Left lung (tissue), 10 donors: Measurements from ENCODE around the gene CARS2. TPM values are rescaled to one million over a fixed set of nuclear protein-coding genes. Genes with fewer than 3 reads are reported as not detected.
"Not testable (repeated sequence)": the region's sequence is repeated elsewhere in the genome, so short reads cannot be mapped to it uniquely, and the experiment has no call there.

Experiments used
- ATAC-seq: fragments of 200-7000 bp; cut with Tn5 transposase; one replicate; pipeline ENCODE4 v1.9.1; 2020; ENCODE audit warnings: moderate library complexity
- DNase-seq, 4 donors: peaks; one replicate each; pipeline ENCODE4 v3.0.0-alpha.2; 2013 to 2020
- H3K27ac ChIP-seq, 2 donors: fragments of 200-600 bp; sonication (generic) in 1 of 2; one replicate each; pipeline versions ENCODE4 v1.5.0 to v1.8.0; 2020 to 2021
- H3K27me3 ChIP-seq, 2 donors: fragments of 200-600 bp; sonication (generic) in 1 of 2; one replicate each; pipeline versions ENCODE4 v1.5.0 to v1.8.0; 2020 to 2021
- H3K36me3 ChIP-seq, 2 donors: fragments of 200-600 bp; sonication (generic) in 1 of 2; one replicate each; pipeline versions ENCODE4 v1.5.0 to v1.8.0; 2020 to 2021
- H3K4me1 ChIP-seq, 2 donors: fragments of 200-600 bp; one replicate each; pipeline ENCODE4 v1.8.0; 2021
- H3K4me3 ChIP-seq, 2 donors: fragments of 200-600 bp; sonication (generic) in 1 of 2; one replicate each; pipeline versions ENCODE4 v1.5.0 to v1.8.0; 2020 to 2021; ENCODE audit warnings: mild to moderate bottlenecking in 1 of 2
- H3K9me3 ChIP-seq, 2 donors: fragments of 200-600 bp; sonication (generic) in 1 of 2; one replicate each; pipeline versions ENCODE4 v1.5.0 to v1.8.0; 2020 to 2021
- intact Hi-C, 2 donors: fragments of 100-400 bp; cut with DNase I; formaldehyde crosslinking; loops; one replicate each; pipeline versions ENCODE4 v1.11.2 to v1.14.2; 2022
- polyA plus RNA-seq, 6 donors: library from polyadenylated mRNA; unstranded; fragments of 120-200 nt; gene quantifications; one replicate each; pipeline ENCODE4 v1.2.1, GENCODE V29; 2013; ENCODE audit not compliant: insufficient read length in 6 of 6
- total RNA-seq, 2 donors: library from RNA; stranded (reverse); fragmentation: NEBNext Ultra II Directional; extraction: Animal tissue kit (Norgen Biotek cat#: 25700); gene quantifications; one replicate each; pipeline ENCODE4 v1.2.1, GENCODE V29; 2021
- TF ChIP-seq, protein P1 (sequence below), 2 donors: fragments of 200-600 bp; sonication (generic) in 1 of 2; IDR thresholded peaks; one replicate each; pipeline versions ENCODE4 v1.5.0 to v1.8.0; 2021; ENCODE audit warnings: antibody characterized with exemption in 2 of 2
- donor health status: DM: no; HTN: yes; CAD: no.
- donor health status: DM: no; HTN: no; CAD: no.

Gene CARS2
- total and polyA plus RNA-seq, 8 donors, result 61.9 to 79.8 (median 71.3) TPM

DNA sequence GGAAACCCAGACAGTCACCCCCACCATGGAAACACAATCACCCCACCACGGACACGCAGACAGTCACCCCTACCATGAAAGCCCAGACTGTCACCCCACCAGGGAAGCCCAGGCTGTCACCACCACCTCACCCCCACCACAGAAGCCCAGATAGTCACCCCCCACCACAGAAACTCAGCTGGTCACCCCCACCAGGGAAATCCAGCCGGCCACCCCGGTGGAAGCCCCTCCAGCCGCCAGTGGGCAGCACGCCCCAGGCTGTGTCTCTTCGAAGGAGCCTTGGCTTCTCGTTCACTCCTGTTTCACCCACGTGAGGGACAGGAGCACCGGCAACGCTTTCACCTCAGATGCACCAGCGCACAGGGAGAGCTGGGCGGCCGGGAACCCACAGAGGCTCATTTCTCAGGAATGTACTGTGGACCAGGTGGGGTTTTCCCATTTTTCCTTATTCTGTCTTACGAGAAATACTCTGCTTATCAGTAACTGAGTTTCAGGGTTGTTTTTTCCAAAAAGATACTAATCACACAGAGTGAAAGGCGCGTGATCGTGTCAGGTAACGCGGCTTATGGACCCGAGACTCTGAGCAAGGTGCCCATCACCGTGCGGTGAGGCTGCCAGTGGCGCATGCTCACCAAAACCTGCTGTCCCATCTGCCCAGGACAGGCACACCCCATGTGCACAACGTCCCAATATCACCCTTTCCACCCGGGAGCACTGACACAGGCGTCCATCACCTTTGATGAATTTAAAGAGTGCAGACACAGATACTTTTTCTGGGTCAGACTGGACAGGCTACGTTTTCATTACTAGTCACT is 28.0 kb downstream of the CARS2 start:
- Histone ChIP-seq H3K4me3 (no peak overlapping the region), H3K36me3 (peaks cover 0 to 67% of the 10 kb centered on the region in 2 donors)
- intact Hi-C loops, result no loop called here

DNA sequence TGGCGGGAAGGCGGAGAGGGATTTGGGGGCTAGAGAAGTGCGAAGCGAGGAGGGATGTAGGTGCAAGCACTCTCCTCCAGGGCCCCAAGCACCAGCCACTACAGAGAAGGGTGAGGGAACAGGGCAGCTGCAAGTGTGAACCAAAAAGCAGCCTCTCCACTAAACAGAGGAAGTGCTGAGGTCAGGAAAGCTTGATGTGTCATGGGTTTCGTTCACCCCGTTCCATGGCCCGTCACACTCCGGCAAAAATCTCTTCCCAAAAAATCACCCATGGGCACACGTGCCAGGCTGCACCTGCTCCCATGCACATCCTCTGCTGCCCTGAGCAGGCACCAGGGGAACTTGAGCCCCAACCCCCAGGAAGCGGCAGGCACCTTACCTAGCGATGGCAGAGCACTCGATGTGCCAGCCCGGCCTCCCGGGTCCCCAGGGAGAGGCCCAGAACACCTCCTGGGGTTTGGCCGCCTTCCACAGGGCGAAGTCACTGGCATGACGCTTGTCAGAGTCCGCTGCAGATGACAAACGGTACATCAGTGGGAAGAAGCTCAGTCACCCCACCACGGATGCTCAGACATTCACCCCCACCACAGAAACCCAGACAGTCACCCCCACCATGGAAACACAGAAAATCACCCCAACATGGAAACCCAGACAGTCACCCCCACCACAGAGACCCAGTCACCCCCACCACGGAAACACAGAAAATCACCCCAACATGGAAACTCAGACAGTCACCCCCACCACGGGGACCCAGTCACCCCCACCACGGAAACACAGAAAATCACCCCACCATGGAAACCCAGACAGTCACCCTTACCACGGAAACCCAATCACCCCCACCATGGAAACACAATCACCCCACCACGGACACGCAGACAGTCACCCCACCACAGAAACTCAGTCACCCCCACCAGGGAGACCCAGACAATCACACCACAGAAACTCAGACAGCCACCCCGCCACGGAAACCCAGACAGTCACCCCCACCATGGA is 29.0 kb downstream of the CARS2 start:
- no peaks in the 10 kb centered on the region for H3K9me3 ChIP-seq
- peaks cover 0 to 57% of the 10 kb centered on the region in 2 donors for H3K36me3 ChIP-seq
- H3K4me3 ChIP-seq, result no peak overlapping the region
- peaks cover 0 to 13% of the 10 kb centered on the region in 2 donors for H3K4me1 ChIP-seq
- ATAC-seq, result peak; percentile 74
- no peaks in the 10 kb centered on the region for H3K27me3 ChIP-seq
- no peak overlapping the region for H3K27ac ChIP-seq
- intact Hi-C loops, result no loop called here
- TF ChIP-seq, protein P1, sequence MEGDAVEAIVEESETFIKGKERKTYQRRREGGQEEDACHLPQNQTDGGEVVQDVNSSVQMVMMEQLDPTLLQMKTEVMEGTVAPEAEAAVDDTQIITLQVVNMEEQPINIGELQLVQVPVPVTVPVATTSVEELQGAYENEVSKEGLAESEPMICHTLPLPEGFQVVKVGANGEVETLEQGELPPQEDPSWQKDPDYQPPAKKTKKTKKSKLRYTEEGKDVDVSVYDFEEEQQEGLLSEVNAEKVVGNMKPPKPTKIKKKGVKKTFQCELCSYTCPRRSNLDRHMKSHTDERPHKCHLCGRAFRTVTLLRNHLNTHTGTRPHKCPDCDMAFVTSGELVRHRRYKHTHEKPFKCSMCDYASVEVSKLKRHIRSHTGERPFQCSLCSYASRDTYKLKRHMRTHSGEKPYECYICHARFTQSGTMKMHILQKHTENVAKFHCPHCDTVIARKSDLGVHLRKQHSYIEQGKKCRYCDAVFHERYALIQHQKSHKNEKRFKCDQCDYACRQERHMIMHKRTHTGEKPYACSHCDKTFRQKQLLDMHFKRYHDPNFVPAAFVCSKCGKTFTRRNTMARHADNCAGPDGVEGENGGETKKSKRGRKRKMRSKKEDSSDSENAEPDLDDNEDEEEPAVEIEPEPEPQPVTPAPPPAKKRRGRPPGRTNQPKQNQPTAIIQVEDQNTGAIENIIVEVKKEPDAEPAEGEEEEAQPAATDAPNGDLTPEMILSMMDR (IDR thresholded peaks at IDR 0.05), result no peak
- DNase-seq, result no peak

More for the DNA sequence above, 28.0 kb downstream of the CARS2 start:
- Histone ChIP-seq H3K9me3 (no peaks in the 10 kb centered on the region), H3K27me3 (no peaks in the 10 kb centered on the region), H3K4me1 (peaks cover 0 to 13% of the 10 kb centered on the region in 2 donors), H3K27ac (no peak overlapping the region)
- no peak for ATAC-seq
- DNase-seq, result no peak
- TF ChIP-seq, protein P1 (IDR thresholded peaks at IDR 0.05), result no peak

DNA sequence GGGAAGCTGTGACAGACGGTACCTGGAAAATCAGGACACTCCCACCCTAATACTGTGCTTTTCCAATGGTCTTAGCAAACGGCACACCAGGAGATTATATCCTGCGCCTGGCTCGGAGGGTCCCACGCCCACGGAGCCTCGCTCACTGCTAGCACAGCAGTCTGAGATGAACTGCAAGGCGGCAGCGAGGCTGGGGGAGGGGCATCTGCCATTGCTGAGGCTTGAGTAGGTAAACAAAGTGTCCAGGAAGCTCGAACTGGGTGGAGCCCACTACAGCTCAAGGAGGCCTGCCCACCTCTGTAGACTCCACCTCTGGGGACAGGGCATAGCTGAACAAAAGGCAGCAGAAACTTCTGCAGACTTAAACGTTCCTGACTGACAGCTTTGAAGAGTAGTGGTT is 36.1 kb downstream of the CARS2 start:
- peak in 1 of 4 donors; percentile 64 for DNase-seq
- intact Hi-C loops, H3K27me3 ChIP-seq, H3K27ac ChIP-seq, H3K4me3 ChIP-seq, H3K9me3 ChIP-seq, ATAC-seq: not testable (repeated sequence)
- Histone ChIP-seq H3K4me1 (peaks cover 0 to 24% of the 10 kb centered on the region in 2 donors), H3K36me3 (peaks cover 0 to 62% of the 10 kb centered on the region in 2 donors)

DNA sequence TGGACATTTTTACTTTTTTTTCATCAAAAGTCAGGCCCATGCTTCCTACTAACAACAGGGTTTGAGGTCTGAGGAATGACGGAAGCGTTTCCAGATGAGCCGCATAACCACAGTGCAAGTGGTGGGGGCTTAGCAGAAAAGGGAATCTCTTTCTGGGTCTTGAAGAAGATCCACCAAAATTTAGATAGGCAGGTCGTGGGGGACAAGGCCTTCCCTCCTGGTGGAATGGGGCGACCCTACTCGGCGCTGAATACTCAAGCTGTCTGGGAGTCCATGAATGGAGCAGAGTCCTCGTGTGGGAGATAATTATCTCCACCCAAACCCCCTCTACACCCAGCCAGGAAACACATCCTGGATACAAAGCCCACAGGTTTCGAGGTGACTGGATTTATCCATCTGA is 36.9 kb downstream of the CARS2 start:
- Histone ChIP-seq H3K36me3 (peaks cover 0 to 65% of the 10 kb centered on the region in 2 donors), H3K27ac (no peak overlapping the region), H3K4me1 (peaks cover 0 to 32% of the 10 kb centered on the region in 2 donors), H3K9me3 (no peaks in the 10 kb centered on the region), H3K27me3 (no peaks in the 10 kb centered on the region), H3K4me3 (no peak overlapping the region)
- DNase-seq, result no peak
- TF ChIP-seq, protein P1 (IDR thresholded peaks at IDR 0.05), result no peak
- ATAC-seq, result no peak
- intact Hi-C loops, result no loop called here

DNA sequence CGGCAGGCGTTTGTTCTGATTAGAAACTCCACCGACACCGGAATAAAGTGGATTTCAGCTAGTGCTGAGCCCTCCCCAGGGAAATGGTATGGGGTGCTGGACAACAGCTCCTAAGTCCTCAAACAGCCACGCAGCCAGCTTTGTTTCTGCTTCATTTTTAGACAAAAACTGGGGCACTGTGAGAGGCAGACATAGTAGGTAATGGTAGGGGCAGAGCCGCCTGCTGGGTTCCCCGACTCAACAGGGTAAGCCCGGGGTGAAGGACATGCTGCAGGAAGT is 39.7 kb downstream of the CARS2 start:
- H3K9me3 ChIP-seq, result no peaks in the 10 kb centered on the region
- DNase-seq (no peak), ATAC-seq (peak; percentile 25)
- H3K36me3 ChIP-seq, result peaks cover 0 to 93% of the 10 kb centered on the region in 2 donors
- peak overlapping the region in 1 of 2 donors; percentile 90 for H3K27ac ChIP-seq
- TF ChIP-seq, protein P1 (IDR thresholded peaks at IDR 0.05), result no peak
- intact Hi-C loops, result no loop called here
- no peak overlapping the region for H3K4me3 ChIP-seq
- H3K4me1 ChIP-seq, result peaks cover 0 to 40% of the 10 kb centered on the region in 2 donors
- H3K27me3 ChIP-seq, result no peaks in the 10 kb centered on the region
